C4-2B (cell line): ENCODE data around the gene TMSB4X.

Experiments used
- CTCF ChIP-seq: fragments of 450-650 bp; conservative IDR thresholded peaks from 2 replicates; pipeline ENCODE4 v1.5.1; 2017; ENCODE audit warnings: mild to moderate bottlenecking
- ZFX ChIP-seq: fragments of 450-650 bp; IDR thresholded peaks from 2 replicates; pipeline ENCODE4 v1.6.1; 2017

GRCh38 chrX:12949205-12949926 is 25.5 kb upstream of the TMSB4X start:
- TF ChIP-seq CTCF (no peak), ZFX (no peak)
